Subcutaneous abdominal adipose tissue (tissue), 5 donors: ENCODE results near the gene ZFP91.

Experiments used
- H3K27ac ChIP-seq: one replicate; pipeline ENCODE4 v1.7.0; 2013; ENCODE audit warnings: low read depth, mild to moderate bottlenecking, inconsistent platforms, low read length, moderate library complexity
- H3K27me3 ChIP-seq, 5 donors: one replicate each; pipeline ENCODE4 v1.7.0; 2013; ENCODE audit warnings: low read length in 5 of 5, inconsistent platforms in 1 of 5; ENCODE audit not compliant: control insufficient read depth in 5 of 5, insufficient read depth in 4 of 5
- H3K36me3 ChIP-seq, 5 donors: one replicate each; pipeline ENCODE4 v1.7.0; 2013; ENCODE audit warnings: low read length in 5 of 5; ENCODE audit not compliant: control insufficient read depth in 5 of 5, insufficient read depth in 5 of 5
- H3K4me1 ChIP-seq, 5 donors: one replicate each; pipeline ENCODE4 v1.7.0; 2013; ENCODE audit warnings: low read length in 5 of 5, mild to moderate bottlenecking in 3 of 5, moderate library complexity in 1 of 5; ENCODE audit not compliant: control insufficient read depth in 5 of 5, insufficient read depth in 5 of 5
- H3K4me3 ChIP-seq, 5 donors: one replicate each; pipeline ENCODE4 v1.7.0; 2013; ENCODE audit warnings: low read length in 5 of 5, low read depth in 1 of 5
- H3K9ac ChIP-seq, 5 donors: one replicate each; pipeline ENCODE4 v1.7.0; 2013; ENCODE audit warnings: low read length in 5 of 5, mild to moderate bottlenecking in 4 of 5, moderate library complexity in 3 of 5
- H3K9me3 ChIP-seq, 5 donors: one replicate each; pipeline ENCODE4 v1.7.0; 2013; ENCODE audit warnings: low read length in 5 of 5; ENCODE audit not compliant: control insufficient read depth in 5 of 5
- donor health status: healthy.
- donor health status: healthy.
- donor health status: healthy.
- donor health status: healthy.
- donor health status: healthy.

ZFP91 gene

GRCh38 chr11:58579192-58580129 is 598 bp downstream of the ZFP91 start:
- Histone ChIP-seq H3K4me1 (peaks cover 8 to 58% (median 53%) of the 10 kb centered on the region in 5 donors), H3K27ac (peak overlapping the region; percentile 100), H3K9me3 (no peaks in the 10 kb centered on the region), H3K27me3 (no peaks in the 10 kb centered on the region), H3K4me3 (peak overlapping the region; percentile 67 to 94 (median 89)), H3K36me3 (no peaks in the 10 kb centered on the region), H3K9ac (peak overlapping the region; percentile 30 to 100 (median 96))

- Histone ChIP-seq H3K4me1 (peaks cover 7 to 50% (median 46%) of the 10 kb centered on the region in 5 donors), H3K9ac (peak overlapping the region in 4 of 5 donors; percentile 49 to 100 (median 95)), H3K27me3 (no peaks in the 10 kb centered on the region), H3K27ac (peak overlapping the region; percentile 100), H3K36me3 (peaks cover 0 to under 1% (median 0%) of the 10 kb centered on the region in 5 donors), H3K9me3 (no peaks in the 10 kb centered on the region), H3K4me3 (peak overlapping the region; percentile 67 to 94 (median 89))
Measured at GRCh38 chr11:58580311-58580710, 1.4 kb downstream of the ZFP91 start.

GRCh38 chr11:58582437-58582836 is 3.6 kb downstream of the ZFP91 start:
- peaks cover 3 to 34% (median 30%) of the 10 kb centered on the region in 5 donors for H3K4me1 ChIP-seq
- H3K9ac ChIP-seq, result no peak overlapping the region
- no peaks in the 10 kb centered on the region for H3K9me3 ChIP-seq
- peaks cover 0 to 8% (median 4%) of the 10 kb centered on the region in 5 donors for H3K36me3 ChIP-seq
- H3K27me3 ChIP-seq, result no peaks in the 10 kb centered on the region
- H3K4me3 ChIP-seq, result no peak overlapping the region
- H3K27ac ChIP-seq, result peak overlapping the region; percentile 2

GRCh38 chr11:58586998-58587397 is 8.1 kb downstream of the ZFP91 start:
- H3K4me3 ChIP-seq, result no peak overlapping the region
- no peak overlapping the region for H3K27ac ChIP-seq
- no peak overlapping the region for H3K9ac ChIP-seq
- H3K9me3 ChIP-seq, result no peaks in the 10 kb centered on the region
- H3K27me3 ChIP-seq, result no peaks in the 10 kb centered on the region
- peaks cover 0 to 13% (median 4%) of the 10 kb centered on the region in 5 donors for H3K36me3 ChIP-seq
- H3K4me1 ChIP-seq, result peaks cover 0 to 11% (median 5%) of the 10 kb centered on the region in 5 donors

- Histone ChIP-seq H3K4me3 (no peak overlapping the region), H3K36me3 (peaks cover 0 to 14% (median 5%) of the 10 kb centered on the region in 5 donors), H3K27ac (no peak overlapping the region), H3K27me3 (no peaks in the 10 kb centered on the region), H3K4me1 (no peaks in the 10 kb centered on the region), H3K9me3 (no peaks in the 10 kb centered on the region), H3K9ac (no peak overlapping the region)
Measured at GRCh38 chr11:58591659-58592058, 12.8 kb downstream of the ZFP91 start.

GRCh38 chr11:58592760-58593472 is 14.1 kb downstream of the ZFP91 start:
- Histone ChIP-seq H3K27me3 (no peaks in the 10 kb centered on the region), H3K36me3 (peaks cover 0 to 11% (median 2%) of the 10 kb centered on the region in 5 donors), H3K9ac (no peak overlapping the region), H3K27ac (no peak overlapping the region), H3K4me1 (no peaks in the 10 kb centered on the region), H3K4me3 (no peak overlapping the region), H3K9me3 (no peaks in the 10 kb centered on the region)

- Histone ChIP-seq H3K27ac (no peak overlapping the region), H3K9ac (no peak overlapping the region), H3K4me1 (peaks cover 0 to 5% (median 0%) of the 10 kb centered on the region in 5 donors), H3K9me3 (no peaks in the 10 kb centered on the region), H3K36me3 (peaks cover 0 to 14% (median 2%) of the 10 kb centered on the region in 5 donors), H3K27me3 (no peaks in the 10 kb centered on the region), H3K4me3 (no peak overlapping the region)
Measured at GRCh38 chr11:58594826-58595225, 16.0 kb downstream of the ZFP91 start.

GRCh38 chr11:58596621-58597020 is 17.8 kb downstream of the ZFP91 start:
- H3K27ac ChIP-seq, result no peak overlapping the region
- H3K4me1 ChIP-seq, result peaks cover 0 to 5% (median 0%) of the 10 kb centered on the region in 5 donors
- no peak overlapping the region for H3K9ac ChIP-seq
- H3K4me3 ChIP-seq, result no peak overlapping the region
- H3K9me3 ChIP-seq, result no peaks in the 10 kb centered on the region
- no peaks in the 10 kb centered on the region for H3K27me3 ChIP-seq
- peaks cover 0 to 11% (median 2%) of the 10 kb centered on the region in 5 donors for H3K36me3 ChIP-seq

- peaks cover 0 to 5% (median 0%) of the 10 kb centered on the region in 5 donors for H3K4me1 ChIP-seq
- no peak overlapping the region for H3K9ac ChIP-seq
- no peak overlapping the region for H3K4me3 ChIP-seq
- no peaks in the 10 kb centered on the region for H3K9me3 ChIP-seq
- no peak overlapping the region for H3K27ac ChIP-seq
- no peaks in the 10 kb centered on the region for H3K27me3 ChIP-seq
- peaks cover 0 to 11% (median 2%) of the 10 kb centered on the region in 5 donors for H3K36me3 ChIP-seq
Measured at GRCh38 chr11:58597486-58598144, 18.8 kb downstream of the ZFP91 start.
